ENCODE measurements around the gene KCNH1.

The KCNH1 gene

DNA sequence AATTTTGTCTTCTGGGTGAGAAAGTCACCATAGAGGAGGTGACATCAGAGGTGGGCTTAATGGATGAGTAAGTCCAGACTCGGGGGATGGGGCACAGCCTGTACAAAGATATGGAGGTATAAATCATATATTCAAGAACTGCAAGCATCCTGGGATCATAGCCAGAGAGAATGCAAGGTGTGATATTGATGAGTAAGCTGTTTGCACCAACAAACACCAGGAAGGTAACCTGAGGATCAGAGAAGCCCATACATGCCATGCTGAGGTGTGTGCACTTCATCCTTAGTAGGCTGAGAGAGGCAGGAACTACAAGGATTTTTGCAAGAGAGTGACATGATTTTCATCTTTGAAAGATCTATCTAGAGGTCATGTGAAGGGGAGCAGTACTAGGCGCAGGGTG, 498.8 kb downstream of the KCNH1 start:
- DNase-seq (ENCODE audit: low read depth) = peak; percentile 28
- H3K4me3 ChIP-seq (ENCODE audit: low read length) = no peak overlapping the region
- TF ChIP-seq, protein P1, sequence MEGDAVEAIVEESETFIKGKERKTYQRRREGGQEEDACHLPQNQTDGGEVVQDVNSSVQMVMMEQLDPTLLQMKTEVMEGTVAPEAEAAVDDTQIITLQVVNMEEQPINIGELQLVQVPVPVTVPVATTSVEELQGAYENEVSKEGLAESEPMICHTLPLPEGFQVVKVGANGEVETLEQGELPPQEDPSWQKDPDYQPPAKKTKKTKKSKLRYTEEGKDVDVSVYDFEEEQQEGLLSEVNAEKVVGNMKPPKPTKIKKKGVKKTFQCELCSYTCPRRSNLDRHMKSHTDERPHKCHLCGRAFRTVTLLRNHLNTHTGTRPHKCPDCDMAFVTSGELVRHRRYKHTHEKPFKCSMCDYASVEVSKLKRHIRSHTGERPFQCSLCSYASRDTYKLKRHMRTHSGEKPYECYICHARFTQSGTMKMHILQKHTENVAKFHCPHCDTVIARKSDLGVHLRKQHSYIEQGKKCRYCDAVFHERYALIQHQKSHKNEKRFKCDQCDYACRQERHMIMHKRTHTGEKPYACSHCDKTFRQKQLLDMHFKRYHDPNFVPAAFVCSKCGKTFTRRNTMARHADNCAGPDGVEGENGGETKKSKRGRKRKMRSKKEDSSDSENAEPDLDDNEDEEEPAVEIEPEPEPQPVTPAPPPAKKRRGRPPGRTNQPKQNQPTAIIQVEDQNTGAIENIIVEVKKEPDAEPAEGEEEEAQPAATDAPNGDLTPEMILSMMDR (IDR thresholded peaks at IDR 0.05; ENCODE audit: insufficient read depth, low read depth, low read length, missing control alignments) = no peak

DNA sequence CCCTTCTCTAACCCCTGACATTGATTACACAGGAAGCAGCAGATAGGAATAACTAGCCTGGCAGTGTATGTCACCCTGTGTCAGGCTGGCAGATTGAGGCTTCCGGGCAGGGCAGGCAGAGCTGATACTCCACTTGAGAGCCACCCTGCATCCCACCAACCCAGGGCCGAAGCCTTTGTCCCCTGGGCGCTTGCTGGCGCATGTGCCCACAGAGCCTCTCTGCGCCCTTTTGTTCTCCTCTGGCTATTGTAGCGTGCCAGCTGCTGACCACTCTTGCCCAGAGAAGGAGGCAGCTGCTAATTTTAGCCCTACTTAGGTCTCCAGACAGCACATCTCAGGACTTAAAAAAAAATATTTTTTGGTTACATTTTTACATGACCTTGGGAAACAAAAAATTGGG, 500.3 kb downstream of the KCNH1 start:
- no peak for DNase-seq (ENCODE audit: low read depth)
- H3K4me3 ChIP-seq (ENCODE audit: low read length) = no peak overlapping the region
- TF ChIP-seq, protein P1 (IDR thresholded peaks at IDR 0.05; ENCODE audit: insufficient read depth, low read depth, low read length, missing control alignments) = no peak

DNA sequence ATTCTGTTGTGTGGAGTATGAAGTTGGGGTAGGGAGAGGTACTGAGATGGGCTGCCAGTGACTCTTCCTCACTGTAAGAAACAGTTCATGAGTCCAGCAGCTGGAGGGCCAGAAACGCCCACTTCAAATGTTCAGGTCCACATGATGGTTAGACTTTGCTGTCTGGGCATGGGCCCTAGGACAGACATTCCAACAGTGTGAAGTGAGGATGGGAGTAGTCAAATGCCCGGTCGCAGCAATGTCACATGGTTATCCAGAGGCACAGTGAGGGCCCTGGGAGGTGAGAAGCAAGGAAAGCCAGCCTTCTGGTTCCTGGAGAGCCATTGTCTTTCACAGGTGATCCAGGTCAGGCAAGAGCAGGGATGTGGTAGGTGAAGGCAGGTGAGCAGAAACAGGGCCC, 500.8 kb downstream of the KCNH1 start:
- TF ChIP-seq, protein P1 (IDR thresholded peaks at IDR 0.05; ENCODE audit: insufficient read depth, low read depth, low read length, missing control alignments) = no peak
- DNase-seq (ENCODE audit: low read depth) = no peak
- H3K4me3 ChIP-seq (ENCODE audit: low read length) = no peak overlapping the region

DNA sequence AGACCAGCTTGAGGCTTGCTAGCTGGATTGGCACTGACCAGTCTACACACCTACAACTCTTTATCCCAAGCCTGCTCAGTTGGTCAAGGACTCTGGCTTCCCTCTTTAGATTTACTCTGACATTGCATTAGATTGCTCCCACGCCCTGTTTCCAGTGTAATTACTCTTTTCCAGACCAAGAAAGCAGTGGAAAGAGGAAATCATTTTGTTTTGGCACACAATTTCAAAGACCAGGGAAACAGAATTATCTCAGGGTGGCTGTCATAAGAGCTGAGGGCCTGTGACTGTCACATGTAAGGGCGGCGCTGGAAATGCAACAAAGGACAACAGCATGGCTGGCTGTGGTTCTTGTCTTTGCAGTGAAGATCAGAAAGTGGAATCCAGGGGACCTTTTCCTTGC, 502.5 kb downstream of the KCNH1 start:
- TF ChIP-seq, protein P1 (IDR thresholded peaks at IDR 0.05; ENCODE audit: insufficient read depth, low read depth, low read length, missing control alignments) = no peak
- H3K4me3 ChIP-seq (ENCODE audit: low read length) = no peak overlapping the region
- no peak for DNase-seq (ENCODE audit: low read depth)

DNA sequence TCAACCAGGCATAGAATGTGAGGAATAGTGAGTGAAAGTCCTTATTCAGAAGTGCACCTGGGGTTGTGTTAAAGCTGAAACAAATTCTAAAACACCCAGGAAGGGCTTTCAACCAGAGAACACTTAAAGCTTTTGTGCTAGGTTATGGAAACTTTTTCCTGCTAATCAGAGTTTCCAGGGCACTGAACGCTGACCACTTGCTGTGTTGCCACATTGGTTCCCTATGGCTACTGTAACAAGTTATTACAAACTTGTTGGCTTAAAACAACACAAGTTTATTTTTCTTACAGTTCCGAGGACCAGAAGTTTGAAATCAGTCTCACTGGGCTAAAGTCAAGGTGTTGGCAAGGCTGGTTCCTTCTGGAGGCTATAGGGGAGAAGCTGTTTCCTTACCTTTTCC, 504.7 kb downstream of the KCNH1 start:
- TF ChIP-seq, protein P1 (IDR thresholded peaks at IDR 0.05; ENCODE audit: insufficient read depth, low read depth, low read length, missing control alignments) = no peak
- DNase-seq (ENCODE audit: low read depth) = no peak
- H3K4me3 ChIP-seq (ENCODE audit: low read length) = no peak overlapping the region

DNA sequence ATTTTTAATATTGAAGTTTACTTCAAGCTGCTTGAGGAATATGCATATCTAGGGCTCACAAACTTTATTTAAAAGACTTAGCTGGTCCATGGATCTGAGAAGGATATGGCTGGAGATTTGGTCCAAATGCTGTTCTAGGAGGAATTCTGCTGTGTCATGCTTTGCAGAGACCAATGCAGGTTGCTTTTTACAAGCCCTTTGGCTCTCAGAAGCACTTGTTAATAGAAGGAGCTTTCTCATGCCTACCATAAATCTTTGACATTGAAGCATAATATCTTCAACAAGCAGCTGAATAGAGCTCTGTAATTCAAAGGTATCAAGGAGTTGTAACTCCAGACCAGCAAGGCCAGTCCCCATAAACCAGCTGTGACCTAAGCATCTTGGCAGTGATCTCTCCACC, 506.2 kb downstream of the KCNH1 start:
- TF ChIP-seq, protein P1 (IDR thresholded peaks at IDR 0.05; ENCODE audit: insufficient read depth, low read depth, low read length, missing control alignments) = no peak
- no peak for DNase-seq (ENCODE audit: low read depth)
- no peak overlapping the region for H3K4me3 ChIP-seq (ENCODE audit: low read length)

Data from epithelial cell of esophagus (primary cell).